ENCODE results near the gene SIRT3. TPM values are rescaled to one million over a fixed set of nuclear protein-coding genes. Genes with fewer than 3 reads are reported as not detected.

SIRT3 gene
- total RNA-seq, 1 experiment from 2014 or later: 13.9 TPM

DNA sequence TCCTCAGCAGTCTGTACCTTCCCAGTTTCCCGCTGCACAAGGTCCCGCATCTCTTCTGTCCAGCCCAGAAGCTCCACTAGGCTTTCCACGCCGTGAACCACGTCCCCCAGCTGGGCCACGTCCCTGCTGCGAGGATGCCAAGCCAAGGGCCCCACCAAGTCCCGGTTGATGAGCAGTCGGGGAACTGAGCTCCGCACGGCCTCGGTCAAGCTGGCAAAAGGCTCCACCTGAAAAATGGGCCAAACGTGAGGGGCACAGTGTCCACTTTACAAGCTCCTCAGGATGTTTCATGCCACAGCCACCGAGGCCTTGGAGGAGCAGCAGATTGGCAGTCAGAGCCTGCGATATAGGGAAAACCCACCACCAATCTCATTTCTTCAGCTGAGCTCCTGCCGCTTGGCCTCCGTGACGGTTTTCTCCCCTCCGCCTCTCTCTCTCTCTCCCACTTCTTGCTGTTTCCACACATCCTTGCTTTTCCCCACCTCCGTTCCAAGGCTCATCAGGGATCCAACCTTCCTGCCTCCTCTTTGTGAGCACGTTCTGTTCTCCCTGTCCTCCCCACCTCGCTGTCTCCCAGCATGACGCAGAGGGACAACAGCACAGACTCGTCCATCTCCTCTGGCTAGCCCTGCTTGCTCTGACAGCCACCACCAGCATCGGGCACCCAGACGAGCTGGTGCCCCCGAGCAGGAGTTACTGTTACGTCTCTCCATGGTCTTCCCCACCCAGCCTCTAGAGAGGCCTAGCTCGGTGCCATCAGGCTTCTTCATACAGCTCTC lies 17.1 kb downstream of the SIRT3 start:
- no peak overlapping the region for H3T11ph ChIP-seq (ENCODE audit: low read length)
- no peak overlapping the region for H2BK12ac ChIP-seq (ENCODE audit: insufficient read length, low read depth, low read length)
- Mint-ChIP-seq H3K27ac (peak overlapping the region in 1 of 3 experiments; percentile 32; a peak in 1 of 7 replicates), H3K4me1 (no peaks in the 10 kb centered on the region), H3K36me3 (ENCODE audit: insufficient read depth in 1 of 3, low read depth in 3 of 3) (peaks cover 5 to 35% (median 26%) of the 10 kb centered on the region in 3 experiments), H3K27me3 (ENCODE audit: low read depth) (peaks cover 1% of the 10 kb centered on the region; the same call in 1 of the 2 replicates), H3K9me3 (no peaks in the 10 kb centered on the region), H3K4me3 (no peak overlapping the region)
- no peak overlapping the region for H2BK20ac ChIP-seq (ENCODE audit: low read depth, low read length, poor library complexity, severe bottlenecking)
- H3K27ac ChIP-seq (ENCODE audit: insufficient read length, low read depth, low read length): no peak overlapping the region
- no peak overlapping the region for H3K4ac ChIP-seq (ENCODE audit: low read depth, low read length)
- H3K56ac ChIP-seq (ENCODE audit: insufficient read length, low read depth, low read length): no peak overlapping the region
- no CpG with 5 or more reads among the region's 29 CpGs for WGBS (ENCODE audit: extremely low coverage, insufficient read length, low lambda C conversion rate)
- H3K14ac ChIP-seq (ENCODE audit: insufficient read depth, low read length): no peak overlapping the region
- H2BK5ac ChIP-seq (ENCODE audit: insufficient read length, low read length): no peak overlapping the region
- H3K23ac ChIP-seq (ENCODE audit: insufficient read length, low read depth, low read length): no peak overlapping the region
- H3K79me2 ChIP-seq (ENCODE audit: insufficient read depth, low read length): no peaks in the 10 kb centered on the region
- H3K4me1 ChIP-seq (ENCODE audit: insufficient read depth, low read length): no peaks in the 10 kb centered on the region
- H4K8ac ChIP-seq (replicated peaks; ENCODE audit: insufficient read length, low read depth, low read length): no peak overlapping the region
- no peaks in the 10 kb centered on the region for H3K27me3 ChIP-seq (ENCODE audit: insufficient read depth, low read length)
- no peak overlapping the region for H3K18ac ChIP-seq (ENCODE audit: insufficient read length, low read depth, low read length)
- H3K79me1 ChIP-seq (ENCODE audit: insufficient read depth, low read depth, low read length, poor library complexity, severe bottlenecking): no peaks in the 10 kb centered on the region
- H2BK15ac ChIP-seq (ENCODE audit: low read depth, low read length): no peak overlapping the region
- H4K20me1 ChIP-seq (ENCODE audit: control insufficient read depth, insufficient read depth, insufficient read length): no peaks in the 10 kb centered on the region
- no peak overlapping the region for H4K91ac ChIP-seq (ENCODE audit: insufficient read length, low read depth, low read length)
- no peaks in the 10 kb centered on the region for H3K23me2 ChIP-seq (ENCODE audit: insufficient read length, low read depth, low read length, poor library complexity, severe bottlenecking)
- H3K4me2 ChIP-seq (ENCODE audit: insufficient read depth, insufficient read length, low read length): no peak overlapping the region
- no peak overlapping the region for H4K5ac ChIP-seq (ENCODE audit: insufficient read length, low read depth, low read length)
- H3K9me3 ChIP-seq (ENCODE audit: control insufficient read depth, low read depth, low read length): no peaks in the 10 kb centered on the region
- no peak overlapping the region for H2AFZ ChIP-seq (ENCODE audit: low read length)
- no peak overlapping the region for H2BK120ac ChIP-seq (ENCODE audit: low read depth, low read length, poor library complexity, severe bottlenecking)
- no peak overlapping the region for H3K9ac ChIP-seq (ENCODE audit: extremely low read depth, insufficient read length, low read length)
- no peak overlapping the region for H2AK5ac ChIP-seq (ENCODE audit: insufficient read length, low read length)
- TF ChIP-seq, protein P1, sequence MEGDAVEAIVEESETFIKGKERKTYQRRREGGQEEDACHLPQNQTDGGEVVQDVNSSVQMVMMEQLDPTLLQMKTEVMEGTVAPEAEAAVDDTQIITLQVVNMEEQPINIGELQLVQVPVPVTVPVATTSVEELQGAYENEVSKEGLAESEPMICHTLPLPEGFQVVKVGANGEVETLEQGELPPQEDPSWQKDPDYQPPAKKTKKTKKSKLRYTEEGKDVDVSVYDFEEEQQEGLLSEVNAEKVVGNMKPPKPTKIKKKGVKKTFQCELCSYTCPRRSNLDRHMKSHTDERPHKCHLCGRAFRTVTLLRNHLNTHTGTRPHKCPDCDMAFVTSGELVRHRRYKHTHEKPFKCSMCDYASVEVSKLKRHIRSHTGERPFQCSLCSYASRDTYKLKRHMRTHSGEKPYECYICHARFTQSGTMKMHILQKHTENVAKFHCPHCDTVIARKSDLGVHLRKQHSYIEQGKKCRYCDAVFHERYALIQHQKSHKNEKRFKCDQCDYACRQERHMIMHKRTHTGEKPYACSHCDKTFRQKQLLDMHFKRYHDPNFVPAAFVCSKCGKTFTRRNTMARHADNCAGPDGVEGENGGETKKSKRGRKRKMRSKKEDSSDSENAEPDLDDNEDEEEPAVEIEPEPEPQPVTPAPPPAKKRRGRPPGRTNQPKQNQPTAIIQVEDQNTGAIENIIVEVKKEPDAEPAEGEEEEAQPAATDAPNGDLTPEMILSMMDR (conservative IDR thresholded peaks at IDR 0.05): no peak
- DNase-seq: no peak

Measured in H9 (cell line).